LHCN-M2 (cell line): Measurements from ENCODE around the gene XYLT1. TPM values are rescaled to one million over a fixed set of nuclear protein-coding genes. Genes with fewer than 3 reads are reported as not detected.

Source experiments
- DNase-seq: peaks from one replicate; pipeline ENCODE4 v3.0.0-alpha.2; 2012; ENCODE audit warnings: low read depth
- total RNA-seq: library from RNA; depleted of rRNA; stranded (reverse); fragments of >200 nt; gene quantifications from 2 replicates; pipeline ENCODE4 v1.2.3, GENCODE V29; 2014

The XYLT1 gene
- total RNA-seq, 1 experiment from 2014 or later, result 2.7 TPM

DNA sequence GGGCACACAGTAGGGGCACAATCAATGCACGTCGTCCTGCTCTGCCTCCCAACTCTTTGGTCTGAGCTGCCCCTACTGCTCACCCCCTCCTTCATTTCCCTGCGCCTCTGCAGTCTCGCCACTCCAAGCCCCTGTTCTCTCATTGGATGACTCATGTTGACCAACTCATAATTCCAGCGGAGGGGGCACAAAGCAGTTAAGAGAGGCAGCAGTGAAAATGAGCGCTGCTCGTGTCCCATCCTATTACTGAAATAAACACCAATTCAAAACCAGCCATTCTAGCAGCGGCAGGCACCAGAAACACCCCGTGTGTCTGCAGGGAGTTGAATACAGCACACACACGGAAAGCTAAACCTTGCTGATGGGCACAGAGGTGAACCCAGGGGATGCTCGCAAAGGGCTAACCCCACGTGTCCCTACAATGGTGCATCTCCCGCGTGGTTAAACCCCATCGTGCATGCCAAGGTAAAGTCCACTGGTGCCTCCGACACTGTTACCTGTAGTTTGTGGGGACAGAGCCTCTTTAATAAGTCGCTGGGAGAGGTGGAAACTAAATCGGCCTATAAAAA, 310.4 kb downstream of the XYLT1 start:
- DNase-seq, result no peak

DNA sequence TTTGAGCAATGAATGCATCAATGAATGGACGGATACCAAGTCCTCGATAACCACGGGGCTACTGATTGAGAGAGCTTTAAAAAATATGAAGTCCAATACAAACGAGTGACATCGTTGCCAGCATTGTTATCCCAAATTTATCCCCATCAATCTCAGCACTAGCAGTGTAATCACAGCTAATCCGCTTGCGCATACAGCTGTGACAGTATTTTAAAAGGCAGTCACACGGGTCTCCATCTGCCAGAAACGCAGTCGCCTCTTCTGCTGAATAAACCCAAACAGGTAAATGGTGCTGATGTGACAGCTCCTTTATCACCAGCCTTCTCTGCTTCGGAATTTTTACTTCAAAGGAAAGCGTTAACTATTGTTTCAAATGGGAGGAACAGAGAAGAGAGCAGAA, 311.1 kb downstream of the XYLT1 start:
- DNase-seq, result no peak

DNA sequence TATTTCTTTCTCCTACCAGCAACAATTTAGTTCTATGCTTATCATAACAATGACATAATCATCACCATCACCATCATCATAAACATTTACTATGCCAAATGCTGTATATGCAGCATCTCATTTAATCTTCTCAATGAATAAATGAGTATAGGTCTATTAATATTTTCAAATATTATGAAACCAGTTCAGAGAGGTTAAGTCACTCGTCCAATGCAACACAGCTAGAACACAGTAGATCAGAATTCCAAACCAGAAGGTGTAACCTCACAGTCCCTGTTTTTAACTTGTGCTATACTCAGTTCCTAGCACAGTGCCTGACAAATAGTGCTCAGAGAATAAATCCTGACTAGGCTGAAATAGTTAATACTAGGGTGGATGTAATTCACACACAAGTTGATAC, 314.8 kb downstream of the XYLT1 start:
- DNase-seq, result no peak

DNA sequence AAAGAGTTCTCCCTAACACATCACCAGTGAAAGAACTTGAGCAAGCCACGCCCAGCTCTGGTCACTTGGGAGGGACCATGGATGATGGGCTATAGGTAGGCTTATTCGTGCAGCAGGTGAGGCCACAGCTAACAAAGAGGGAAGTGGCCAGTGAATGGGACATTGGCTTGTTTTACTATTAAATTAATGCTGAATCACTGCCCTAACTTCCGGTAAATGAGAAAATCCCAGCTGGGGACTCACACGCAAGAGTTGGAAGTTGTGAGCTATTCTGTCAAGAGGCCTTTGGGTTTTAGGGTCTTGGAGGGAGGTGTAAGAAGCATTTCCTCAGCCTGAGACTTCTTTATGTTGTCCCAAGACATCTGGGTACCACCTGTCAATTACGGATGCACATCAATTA, 315.3 kb downstream of the XYLT1 start:
- DNase-seq, result no peak

DNA sequence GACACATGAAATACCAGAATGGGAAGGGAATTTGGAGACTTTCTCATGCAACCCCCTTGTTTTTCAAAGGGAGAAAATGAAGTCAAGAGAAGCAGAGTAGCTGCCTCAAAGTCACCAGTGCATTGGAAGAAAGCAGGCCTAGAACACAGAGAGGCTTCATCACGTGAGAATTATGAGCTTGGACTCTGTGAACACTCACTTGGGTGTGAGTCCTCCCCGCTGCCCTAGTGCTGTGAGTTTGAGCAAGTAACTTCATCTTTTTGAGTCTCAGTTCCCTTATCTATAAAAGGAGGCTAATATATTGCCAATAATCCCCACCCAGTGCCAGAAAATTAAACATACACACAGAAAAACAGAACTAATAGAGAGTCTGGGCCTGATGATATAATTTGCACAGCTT, 315.8 kb downstream of the XYLT1 start:
- no peak for DNase-seq

DNA sequence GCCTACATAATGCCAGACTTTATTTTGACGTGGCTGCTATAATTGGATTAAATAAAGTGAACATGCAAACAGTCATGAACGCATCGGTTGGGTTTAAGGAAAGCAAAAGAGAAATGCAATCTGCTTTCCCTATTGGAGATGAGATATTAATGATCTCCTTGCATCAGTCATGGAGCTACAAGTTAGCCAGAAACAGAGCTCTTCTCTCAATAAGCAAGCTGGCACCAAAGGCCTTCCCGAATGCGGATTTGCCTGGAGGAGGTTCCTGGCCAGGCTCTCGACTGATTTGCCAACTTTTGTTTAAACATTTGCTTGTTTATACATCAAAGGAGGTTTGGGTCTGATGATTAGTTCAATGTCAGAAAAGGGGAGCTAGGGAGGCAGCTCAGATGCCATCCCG, 318.4 kb downstream of the XYLT1 start:
- no peak for DNase-seq

DNA sequence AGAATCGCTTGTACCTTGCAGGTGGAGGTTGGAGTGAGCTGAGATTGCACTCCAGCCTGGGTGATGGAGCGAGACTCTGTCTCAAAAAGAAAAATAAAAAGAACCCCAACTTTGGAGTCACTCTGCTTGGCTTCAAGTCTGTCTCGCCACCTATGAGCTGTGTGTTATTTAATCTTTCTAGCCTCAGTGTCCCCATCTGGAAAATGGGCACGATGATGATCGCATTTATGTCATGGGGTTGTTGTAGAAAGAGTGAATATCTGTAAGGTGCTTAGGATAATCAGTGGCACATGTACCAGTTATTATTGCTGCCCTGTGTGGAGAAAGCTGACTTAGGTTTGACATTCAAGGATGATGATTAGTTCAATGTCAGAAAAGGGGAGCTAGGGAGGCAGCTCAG, 319.4 kb downstream of the XYLT1 start:
- no peak for DNase-seq

DNA sequence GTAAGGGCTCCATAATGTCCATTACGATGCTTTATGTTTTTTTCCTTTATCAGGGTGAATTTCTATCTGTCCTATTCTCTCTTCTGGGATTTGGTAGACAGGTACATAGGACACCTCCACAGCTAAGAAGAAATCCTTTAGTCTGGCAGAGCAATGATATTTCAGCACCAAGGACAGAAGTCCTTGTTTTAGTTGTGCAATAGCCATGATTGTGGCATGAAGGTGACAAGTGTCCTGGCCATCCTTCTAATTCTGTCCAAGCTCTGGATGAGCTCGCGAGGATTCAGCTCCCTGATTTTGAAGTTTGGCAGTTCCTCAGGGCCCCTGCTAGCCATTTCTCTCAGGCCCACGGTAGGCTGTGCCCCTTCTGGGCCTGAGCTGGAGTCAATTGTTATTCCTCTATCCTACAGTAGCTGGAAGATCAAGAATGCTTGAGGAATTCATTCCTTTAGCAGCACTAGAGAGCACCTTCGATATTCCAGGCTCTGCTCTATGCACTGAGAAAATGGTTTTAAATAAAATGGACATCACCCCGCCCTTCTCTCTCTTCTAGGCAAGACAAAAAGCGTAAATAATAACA, 320.8 kb downstream of the XYLT1 start:
- DNase-seq, result no peak

DNA sequence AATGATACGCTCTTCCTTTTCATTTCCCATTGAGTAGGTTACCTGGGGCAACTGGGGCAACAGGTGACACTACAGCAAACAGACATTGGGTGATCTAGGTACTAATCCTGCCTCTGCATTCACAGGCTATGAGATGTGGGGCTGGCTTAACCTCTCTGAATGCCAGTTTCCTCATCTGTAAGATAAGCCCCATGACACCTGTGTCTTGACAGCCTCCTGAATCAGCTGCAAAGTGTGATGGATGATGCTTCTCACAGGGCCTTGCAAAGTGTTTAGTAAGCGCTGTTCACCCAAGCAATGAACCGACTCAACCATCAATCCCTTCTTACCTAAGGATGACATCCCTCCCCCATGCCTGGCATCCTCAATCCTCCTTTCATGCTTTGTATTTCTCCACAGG, 322.8 kb downstream of the XYLT1 start:
- DNase-seq, result no peak

DNA sequence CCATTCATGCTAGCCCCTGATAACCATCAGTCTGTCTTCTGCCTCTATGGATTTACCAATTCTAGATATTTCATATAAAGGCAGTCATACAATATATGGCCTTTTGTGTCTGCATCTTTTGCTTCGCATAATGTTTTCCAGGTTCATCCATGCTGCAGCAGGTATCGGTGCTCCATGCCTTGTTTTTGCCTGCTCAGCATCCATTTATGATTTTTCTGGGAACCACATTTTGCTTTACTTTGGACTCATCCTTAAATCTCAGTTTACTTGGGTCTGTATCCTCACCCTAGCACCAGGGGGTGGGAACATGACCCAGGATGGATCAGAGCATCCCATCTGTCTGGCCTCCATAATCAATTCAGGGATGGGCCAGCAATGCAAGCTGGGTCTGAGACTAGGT, 325.7 kb downstream of the XYLT1 start:
- DNase-seq, result no peak

DNA sequence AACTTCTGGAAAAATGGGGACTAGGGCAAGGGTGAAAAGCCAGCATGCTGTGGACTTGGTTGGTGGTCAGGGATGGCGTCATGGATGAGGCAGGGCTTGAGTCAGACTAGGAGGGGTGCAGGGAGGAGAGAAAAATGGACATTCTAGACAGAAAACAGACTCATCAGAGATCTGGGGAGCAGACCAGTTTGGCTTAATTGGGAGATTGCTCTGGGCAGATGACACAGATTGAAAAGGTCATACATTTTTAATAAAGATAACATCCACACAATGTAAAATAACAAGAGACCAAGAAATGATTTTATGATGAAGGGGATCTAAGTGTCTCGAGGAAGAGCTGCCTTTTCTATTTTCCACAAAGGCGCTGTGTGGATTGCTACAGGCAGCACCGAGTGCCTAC, 326.3 kb downstream of the XYLT1 start:
- no peak for DNase-seq

DNA sequence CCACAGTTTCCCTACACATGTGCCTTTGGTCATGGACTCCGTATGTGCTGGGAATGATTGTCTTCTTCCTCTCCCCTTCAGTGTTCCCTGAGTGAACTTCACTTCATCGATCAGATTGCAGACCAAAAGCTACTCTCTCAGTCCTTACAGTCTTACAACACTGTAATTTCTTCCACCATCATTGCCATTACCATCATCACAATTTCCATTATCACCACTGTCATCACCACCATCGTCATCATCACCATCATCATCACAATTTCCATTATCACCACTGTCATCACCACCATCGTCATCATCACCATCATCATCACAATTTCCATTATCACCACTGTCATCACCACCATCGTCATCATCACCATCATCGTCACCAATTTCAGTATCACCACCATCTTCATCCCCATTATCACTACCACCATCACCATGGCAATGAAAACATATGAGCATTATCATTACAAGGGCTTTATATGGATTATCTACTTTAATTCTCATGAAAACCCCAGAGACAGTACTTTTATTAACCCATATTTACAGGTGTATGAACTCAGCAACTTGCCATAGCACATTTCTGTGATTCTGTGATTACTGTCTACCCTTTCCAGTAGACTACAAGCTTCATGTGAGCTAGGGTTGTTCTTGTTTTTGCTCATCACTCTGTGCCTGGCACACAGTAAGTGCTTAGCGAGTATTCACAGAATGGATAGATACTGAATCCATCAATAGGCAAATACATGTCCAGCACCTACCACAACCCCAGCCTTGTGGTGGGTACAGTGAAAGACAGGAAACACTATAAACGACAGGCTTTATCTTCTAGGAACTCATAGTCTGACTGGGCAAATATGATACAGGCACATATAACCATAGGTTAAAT, 327.0 kb downstream of the XYLT1 start:
- DNase-seq, result no peak

DNA sequence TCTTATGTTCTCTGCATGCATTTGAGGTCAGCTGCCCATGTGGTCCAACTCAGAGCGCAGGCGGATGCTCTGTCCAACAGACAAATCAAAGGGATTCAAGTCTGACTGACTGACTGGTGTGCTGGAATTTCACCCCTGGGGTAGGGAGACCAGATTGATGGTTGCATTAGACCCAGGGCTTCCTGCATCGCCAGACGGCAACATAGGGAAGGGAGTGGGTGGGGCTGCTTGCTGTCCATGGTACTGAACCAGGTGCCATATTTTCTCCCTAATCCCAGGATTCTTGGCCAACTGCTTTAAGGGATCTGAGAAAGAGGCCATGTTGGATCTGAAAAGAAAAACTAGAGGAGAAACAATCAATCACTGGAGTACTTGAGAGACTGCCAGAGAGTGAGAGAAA, 332.0 kb downstream of the XYLT1 start:
- peak; percentile 1 for DNase-seq

DNA sequence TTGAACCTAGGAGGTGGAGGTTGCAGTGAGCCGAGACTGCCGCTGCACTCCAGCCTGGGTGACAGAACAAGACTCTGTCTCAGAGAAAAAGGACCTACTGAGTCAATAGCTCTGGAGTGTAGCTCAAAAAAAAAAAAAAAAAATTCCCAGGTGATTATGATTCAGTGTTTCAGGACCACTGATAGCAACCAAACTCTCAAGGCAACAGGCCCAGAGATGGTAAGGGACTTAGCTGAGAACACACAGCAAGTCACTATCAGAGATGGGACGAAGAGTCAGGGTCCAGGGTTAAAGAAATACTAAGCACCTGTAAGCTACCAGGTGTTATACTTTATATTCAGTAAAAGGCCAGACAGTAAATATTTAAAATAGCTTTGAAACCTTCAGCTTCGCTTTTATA, 335.3 kb downstream of the XYLT1 start:
- no peak for DNase-seq

DNA sequence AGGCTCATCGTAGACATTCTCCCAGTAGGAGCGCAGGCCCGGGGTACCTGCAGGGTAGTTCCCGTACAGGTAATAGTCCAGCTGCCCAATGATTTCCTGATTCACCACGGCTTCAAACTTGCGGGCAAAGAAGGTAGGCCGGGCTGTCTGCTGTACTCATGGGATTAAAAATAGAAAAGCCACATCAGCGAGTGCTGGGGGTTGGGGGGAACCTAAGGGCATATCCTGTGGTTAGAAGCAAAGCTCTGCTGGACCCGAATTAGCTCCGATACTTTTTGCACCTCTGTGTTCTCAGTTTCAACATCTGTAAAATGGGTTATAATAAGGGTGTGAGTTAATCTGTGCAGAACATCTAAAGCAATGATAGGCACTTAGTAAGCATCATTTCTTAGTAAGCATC, 336.2 kb downstream of the XYLT1 start:
- DNase-seq, result no peak

DNA sequence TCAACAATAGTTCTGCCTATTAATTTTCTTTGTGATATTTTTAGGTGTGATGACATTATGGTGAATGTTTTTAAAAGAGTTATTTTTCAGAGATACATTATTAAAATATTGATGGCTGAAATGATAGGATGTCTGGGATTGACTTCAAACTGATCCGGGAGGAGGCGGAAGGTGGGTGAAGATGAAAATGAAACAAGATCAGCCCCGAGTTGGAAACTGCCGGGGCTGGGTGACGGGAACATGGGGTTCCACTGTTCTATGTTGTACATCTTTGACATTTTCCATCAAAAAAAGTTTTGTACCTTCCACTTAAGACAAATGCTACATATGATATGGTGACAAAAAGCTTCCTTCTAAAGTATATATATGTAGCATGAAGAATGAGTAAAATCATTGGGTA, 336.9 kb downstream of the XYLT1 start:
- no peak for DNase-seq

DNA sequence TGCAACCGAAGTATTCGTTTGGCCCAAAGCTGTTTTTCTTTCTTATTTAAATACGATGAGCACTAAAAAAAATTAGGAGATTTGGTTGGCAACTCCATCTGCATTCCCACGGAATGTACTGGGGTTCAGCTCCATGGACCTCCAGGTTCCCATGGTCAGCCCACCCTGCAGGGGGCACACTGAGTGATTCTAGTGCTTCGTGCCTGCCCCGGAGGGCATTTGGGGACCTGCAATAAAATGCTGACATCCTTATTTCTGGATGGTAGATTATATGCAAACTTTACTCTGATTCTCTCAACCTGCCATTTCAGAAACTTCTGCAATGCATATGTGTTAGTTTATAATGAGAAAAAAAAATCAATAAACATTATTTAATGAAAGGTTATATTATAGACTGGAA, 339.4 kb downstream of the XYLT1 start:
- DNase-seq, result no peak

DNA sequence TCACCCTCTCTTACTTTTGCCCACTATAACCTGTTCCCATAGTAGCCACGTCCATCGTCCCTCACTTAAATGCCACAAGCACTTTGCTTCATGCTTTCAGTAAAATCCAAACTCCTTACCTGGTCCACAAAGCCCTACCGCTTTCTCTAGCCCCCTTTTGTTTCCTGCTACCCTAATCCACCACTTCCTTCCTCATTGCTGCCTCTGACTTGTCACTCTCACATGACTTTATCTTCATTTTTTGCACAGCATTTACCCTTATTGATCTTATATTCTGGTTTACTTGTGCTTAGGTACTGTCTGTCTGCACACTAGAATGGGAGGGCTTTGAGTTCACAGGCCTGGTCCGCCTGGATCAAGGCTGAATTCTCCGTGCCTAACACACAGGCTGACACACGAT, 340.0 kb downstream of the XYLT1 start:
- DNase-seq, result no peak

DNA sequence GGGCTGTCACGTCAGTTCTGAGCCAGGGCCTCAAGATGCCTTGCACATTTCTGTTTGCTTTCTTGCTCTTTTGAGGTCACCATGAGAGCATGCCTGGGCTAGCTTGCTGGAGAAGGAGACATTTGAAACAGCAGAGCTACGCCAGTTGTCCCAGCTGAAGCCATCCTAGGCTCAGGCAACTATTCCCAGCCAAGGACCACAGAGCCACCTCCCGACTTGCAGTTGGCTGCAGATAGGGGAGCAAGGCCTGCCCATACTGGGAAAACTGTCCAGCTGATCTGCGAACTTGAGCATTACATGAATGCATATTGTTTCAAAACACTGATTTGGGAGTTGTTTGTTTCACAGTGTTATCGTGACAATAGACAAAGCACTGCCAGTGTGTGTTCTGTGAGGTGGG, 340.8 kb downstream of the XYLT1 start:
- no peak for DNase-seq

DNA sequence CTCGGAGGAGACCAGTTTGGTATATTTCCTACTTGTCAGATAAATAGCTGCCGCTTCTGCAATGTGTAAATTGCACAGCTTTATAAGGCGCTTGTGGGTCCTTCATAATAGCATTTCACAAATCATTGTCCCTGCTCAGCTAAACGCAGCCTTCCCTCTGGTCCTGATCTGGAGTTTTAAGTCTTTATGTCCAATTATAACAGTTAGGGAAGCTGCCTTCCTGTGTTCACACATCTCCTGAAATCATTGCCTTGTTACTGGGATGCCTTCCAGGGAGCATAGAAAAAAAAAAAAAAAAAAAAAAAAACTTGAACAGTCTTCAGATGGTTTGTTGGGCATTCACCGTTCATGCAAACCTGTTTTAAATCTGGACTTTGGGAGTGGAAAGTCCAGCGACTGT, 342.0 kb downstream of the XYLT1 start:
- no peak for DNase-seq

DNA sequence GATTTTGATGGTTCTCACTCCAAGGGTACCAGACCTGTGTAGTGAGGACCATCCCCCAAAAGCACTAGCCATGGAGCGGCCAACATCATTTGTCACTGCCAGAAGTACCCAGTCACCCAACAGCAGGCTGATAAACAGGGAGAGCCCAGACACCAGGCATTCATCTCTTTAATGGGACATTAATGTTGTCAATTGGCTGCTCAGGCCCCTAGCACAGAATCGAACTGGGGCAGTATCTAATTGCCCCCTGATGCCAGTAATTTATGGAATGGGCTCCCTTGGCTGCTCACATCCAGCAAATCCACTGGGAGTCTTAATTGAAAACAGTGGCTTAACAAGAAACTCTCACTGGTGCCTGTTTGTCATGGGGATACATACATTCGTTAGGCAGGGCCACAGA, 344.6 kb downstream of the XYLT1 start:
- DNase-seq, result no peak

DNA sequence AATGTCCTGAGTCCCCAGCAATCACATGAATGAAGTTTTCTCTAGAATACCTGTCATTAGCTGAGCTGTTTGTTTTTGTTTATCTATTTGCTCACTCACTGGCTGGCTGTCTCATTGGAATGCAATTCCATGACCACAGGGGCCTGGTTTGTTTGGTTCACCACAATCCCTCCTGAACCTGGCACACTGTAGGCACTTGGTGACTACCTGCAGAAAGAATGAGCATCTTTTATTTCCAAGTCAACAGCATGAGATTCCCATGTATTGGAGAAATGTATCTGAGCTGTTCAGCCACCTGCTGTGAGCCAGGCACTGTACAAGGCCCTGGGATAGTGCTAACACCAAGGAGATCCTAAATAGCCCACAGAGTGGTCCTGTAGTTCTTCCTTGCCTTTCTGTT, 345.1 kb downstream of the XYLT1 start:
- DNase-seq, result peak; percentile 0

DNA sequence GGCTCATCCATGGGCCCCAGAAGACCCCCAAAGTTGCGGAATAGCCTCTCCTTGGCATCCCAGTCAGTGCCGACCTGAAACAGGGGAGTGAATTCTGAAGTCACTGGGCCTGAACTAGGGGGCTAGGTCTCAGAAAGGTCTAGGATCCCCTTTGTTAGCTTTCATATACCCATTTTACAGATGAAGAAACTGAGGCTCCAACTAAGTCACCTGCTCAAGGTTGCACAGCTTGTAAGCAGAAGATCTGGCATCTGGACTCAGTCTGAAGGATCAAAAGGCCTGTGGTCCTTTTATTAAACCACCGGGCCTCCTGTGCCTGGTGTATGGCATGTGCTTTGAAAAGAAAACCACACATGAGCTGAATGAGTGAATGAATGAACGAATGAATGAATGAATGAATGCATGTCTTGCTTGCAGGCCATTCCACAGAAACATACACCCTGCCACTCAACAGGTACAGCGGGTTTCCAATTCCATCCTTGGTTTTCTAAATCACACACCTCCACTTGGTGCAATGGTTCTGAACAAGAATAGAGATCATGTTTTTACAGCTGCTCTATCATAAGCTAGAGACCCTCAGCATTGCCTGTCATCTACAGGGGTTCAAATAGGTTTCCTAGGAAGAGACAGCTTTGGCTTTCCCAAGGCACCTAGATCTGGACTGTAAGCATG, 352.7 kb downstream of the XYLT1 start:
- no peak for DNase-seq
